ENCODE results near the gene ERCC1. TPM values are rescaled to one million over a fixed set of nuclear protein-coding genes. Genes with fewer than 3 reads are reported as not detected.

The ERCC1 gene
- total RNA-seq (ENCODE audit: low replicate concordance), result 27.5 and 94.3 TPM in 2 replicates

DNA sequence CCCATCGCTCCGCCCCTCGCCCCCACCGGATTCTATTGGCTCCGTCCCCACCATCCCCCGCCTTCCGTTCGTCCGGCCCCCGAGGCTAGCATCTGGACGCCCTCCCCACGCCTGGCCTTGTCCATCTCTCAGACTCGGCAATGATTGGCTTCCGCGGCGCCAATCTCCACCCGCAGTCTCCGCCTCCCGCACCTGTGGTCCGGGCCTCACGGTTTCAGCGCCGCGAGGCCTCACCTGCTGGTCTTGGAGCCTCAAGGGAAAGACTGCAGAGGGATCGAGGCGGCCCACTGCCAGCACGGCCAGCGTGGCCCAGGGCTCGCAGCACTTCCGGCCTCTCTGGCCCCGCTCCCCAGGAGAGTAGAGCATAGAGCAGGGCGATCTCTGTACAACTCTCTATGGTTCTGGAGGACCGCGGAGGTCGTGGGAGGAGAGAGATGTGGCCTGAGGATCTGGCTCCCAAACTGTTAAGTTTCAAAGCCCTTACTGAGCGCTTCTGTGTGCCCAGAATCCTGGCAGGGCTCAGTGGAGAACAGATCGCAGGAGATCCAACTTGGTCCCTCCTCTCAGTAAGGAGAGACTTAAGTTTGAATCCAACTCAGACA lies at the start of gene ERCC1:
Gene ERCC1 (minus strand): TSS at position 329 of the 602 bp plus-strand sequence. CDS start 543 bp downstream, outside the sequence.

DNA sequence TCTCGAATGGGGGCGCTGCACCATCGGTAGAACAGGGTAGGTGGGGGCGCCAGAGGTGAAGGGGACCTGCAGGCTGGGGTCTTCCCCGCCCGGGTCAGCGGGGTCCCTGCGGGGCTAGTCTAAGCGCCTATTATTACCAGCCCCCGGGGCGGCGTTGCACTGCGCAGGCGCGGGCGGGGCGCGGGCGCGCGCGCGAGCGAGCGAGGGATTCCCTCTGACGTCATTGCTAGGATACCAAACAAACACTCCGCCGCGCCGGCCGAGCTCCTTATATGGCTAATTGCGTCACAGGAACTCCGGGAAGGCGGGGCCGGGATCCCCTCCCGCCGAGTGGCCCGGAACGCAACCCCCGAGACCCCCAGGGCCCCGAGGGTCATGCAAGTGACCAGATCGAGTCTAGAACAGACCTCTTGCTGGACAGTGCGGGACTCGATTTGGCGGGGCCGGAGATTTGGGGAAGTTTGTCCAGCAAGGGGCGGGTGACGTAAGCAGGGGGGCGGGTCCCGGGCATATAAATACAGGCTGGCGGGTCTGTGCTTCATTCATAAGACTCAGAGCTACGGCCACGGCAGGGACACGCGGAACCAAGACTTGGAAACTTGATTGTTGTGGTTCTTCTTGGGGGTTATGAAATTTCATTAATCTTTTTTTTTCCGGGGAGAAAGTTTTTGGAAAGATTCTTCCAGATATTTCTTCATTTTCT lies 43.9 kb upstream of the ERCC1 start, which contains the start of gene FOSB:
Gene FOSB (plus strand): TSS at position 541 of the 703 bp plus-strand sequence. CDS start 591 bp downstream, outside the sequence.

DNA sequence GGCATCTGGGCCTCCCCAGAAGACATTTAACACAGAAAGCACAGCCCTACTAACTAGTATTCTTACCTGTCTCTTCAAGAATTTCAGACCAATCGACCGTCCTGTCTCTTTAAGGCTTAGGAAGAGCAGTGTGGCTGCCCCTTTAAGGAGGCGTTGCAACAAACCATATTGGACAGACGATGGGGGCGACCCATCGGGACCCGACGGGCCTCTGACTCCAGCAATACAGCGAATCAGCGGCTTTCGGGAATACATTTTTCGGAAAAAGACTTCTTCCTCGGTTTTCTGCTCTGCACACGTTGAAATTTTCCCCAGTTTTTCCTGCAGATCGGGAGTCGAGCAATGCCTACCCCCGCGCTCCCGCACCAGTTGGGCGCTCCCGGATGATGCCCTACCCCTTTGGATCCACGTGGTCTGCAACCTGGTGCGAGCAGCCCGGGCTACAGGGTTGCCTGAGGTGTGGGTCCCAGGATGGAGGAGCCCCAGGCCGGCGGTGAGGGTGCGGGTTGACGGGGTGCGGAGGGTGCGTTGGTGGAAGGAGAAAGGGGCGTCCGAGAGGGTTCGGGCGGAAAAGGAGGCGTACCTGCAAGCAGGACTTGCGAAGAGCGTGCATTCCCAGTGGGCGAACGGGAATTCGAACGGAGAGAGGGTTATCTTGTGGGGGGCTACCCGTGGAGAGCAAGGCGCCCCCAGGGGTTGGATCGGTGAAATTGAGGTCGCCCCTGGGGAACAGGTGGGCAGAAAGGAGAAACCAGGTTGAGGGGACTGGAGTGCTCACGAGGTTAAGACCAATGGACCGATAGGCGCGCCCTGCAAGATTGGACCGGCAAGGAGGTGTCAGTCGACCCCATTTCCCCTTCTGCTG lies 17.3 kb downstream of the ERCC1 start, which contains the start of gene POLR1G:
Gene POLR1G (plus strand): TSS at position 419 of the 865 bp plus-strand sequence. CDS start 53 bp downstream, at position 472.

DNA sequence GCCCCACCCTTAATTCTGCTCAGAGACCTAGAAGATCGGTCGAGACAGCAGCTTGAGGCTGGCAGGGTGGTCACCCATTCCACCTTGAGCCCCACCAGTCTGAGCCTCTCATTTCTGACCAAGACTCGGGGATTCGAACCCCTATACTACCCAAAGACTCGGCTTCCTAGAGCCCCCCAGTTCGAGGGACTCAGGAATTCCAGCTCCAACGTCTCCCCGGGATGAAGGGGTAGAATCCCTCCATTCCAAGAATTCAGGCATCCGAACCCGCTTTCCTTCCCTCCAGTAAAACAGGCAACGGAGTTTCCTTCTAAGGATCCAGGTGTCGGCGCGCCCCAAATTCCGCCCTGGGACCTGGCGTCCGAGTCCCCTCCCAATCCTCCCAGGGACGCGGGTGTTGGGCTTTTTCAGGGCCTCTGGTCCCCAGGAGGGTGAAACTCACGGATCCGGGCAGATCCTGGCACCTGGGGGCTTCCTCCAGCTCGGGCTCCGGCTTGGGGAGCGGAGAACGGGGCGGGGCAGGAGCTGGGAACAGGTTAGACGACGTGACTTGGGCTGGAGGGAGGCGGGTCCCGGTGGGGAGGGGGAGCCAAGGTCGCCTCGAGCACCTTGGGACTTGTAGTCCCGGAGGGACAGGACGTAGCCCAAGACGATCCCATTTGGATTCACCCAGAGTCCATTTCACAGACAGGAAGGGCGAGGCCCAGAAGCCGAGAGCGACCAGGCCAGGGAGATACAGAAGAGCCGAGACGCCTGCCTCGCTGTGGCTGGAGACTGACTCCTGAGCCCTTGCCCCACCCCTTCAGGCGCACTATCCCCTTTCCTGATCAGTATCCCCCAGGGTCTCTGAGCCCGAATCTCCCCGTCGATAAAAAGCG lies 18.9 kb downstream of the ERCC1 start, which contains the start of gene PPP1R13L:
Gene PPP1R13L (minus strand): TSS at position 513 of the 878 bp plus-strand sequence. CDS start 6,751 bp downstream, outside the sequence.

DNA sequence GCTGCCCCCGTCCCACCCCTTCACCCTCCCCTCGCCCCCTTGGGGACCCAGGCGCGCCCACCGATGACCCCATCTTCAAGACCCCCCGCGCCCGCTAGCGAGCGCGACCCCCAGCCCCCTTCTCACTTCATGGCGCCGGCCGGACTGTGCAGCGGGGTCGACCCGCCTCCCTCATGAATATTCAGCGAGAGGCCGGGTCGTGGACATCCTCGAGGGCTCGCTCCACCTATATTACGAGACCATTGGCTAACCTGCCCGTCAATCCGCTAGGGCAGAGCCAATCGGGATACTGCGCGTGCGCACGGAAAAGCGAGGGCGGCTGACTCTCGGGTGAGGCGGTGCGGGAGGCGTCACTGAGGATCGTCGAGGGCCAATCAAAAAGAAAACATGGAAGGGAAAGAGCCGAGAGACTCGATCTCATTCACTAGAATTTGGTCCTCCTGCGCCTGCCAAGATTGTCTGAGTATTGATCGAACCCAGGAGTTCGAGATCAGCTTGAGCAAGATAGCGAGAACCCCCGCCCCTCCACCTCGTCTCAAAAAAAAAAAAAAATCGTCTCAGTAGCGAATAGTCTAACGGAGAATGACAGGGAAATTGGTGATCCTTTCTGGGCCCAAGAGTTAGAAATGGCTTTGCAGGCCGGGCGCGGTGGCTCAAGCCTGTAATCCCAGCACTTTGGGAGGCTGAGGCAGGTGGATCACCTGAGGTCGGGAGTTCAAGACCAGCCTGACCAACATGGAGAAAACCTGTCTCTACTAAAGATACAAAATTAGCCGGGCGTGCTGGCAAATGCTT lies 53.1 kb downstream of the ERCC1 start, which contains the start of gene ERCC2:
Gene ERCC2 (minus strand): TSS at position 164 of the 795 bp plus-strand sequence. CDS start 33 bp downstream, at position 131.

Other genes with a start within 250 kb of the ERCC1 start
- gene TRAPPC6A, start 245.7 kb downstream of the ERCC1 start, total RNA-seq (ENCODE audit: low replicate concordance), result 11.7 and 18.0 TPM in 2 replicates
- gene BLOC1S3, start 245.1 kb downstream of the ERCC1 start, total RNA-seq (ENCODE audit: low replicate concordance), result 1.1 and 2.0 TPM in 2 replicates
- gene EXOC3L2, start 178.5 kb downstream of the ERCC1 start, total RNA-seq (ENCODE audit: low replicate concordance), result under 0.01 TPM in 1 of 2 replicates, not detected in the other
- 9.1 and 12.3 TPM in 2 replicates for gene MARK4, start 172.6 kb downstream of the ERCC1 start, total RNA-seq (ENCODE audit: low replicate concordance)
- gene CKM, start 101.0 kb downstream of the ERCC1 start, total RNA-seq (ENCODE audit: low replicate concordance), result not detected in 2 replicates
- gene KLC3, start 83.2 kb downstream of the ERCC1 start, total RNA-seq (ENCODE audit: low replicate concordance), result 0.23 TPM in 1 of 2 replicates, not detected in the other
- gene ERCC2, start 53.3 kb downstream of the ERCC1 start, total RNA-seq (ENCODE audit: low replicate concordance), result 20.2 and 21.0 TPM in 2 replicates
- 2.3 and 9.7 TPM in 2 replicates for gene PPP1R13L, start 18.8 kb downstream of the ERCC1 start, total RNA-seq (ENCODE audit: low replicate concordance)
- gene POLR1G, start 17.3 kb downstream of the ERCC1 start, total RNA-seq (ENCODE audit: low replicate concordance), result 2.8 and 7.7 TPM in 2 replicates
- 0.94 and 6.2 TPM in 2 replicates for gene FOSB, start 44.1 kb upstream of the ERCC1 start, total RNA-seq (ENCODE audit: low replicate concordance)
- gene RTN2, start 73.1 kb upstream of the ERCC1 start, total RNA-seq (ENCODE audit: low replicate concordance), result 5.3 and 8.1 TPM in 2 replicates
- 0.35 and 2.6 TPM in 2 replicates for gene PPM1N, start 74.5 kb upstream of the ERCC1 start, total RNA-seq (ENCODE audit: low replicate concordance)
- gene VASP, start 83.6 kb upstream of the ERCC1 start, total RNA-seq (ENCODE audit: low replicate concordance), result 11.2 and 81.0 TPM in 2 replicates
- gene OPA3, start 160.9 kb upstream of the ERCC1 start, total RNA-seq (ENCODE audit: low replicate concordance), result 2.1 and 3.1 TPM in 2 replicates
- gene GPR4, start 178.3 kb upstream of the ERCC1 start, total RNA-seq (ENCODE audit: low replicate concordance), result 0.23 TPM in 1 of 2 replicates, not detected in the other
- 33.4 and 64.9 TPM in 2 replicates for gene EML2, start 215.5 kb upstream of the ERCC1 start, total RNA-seq (ENCODE audit: low replicate concordance)
- 1.8 TPM in 1 of 2 replicates, not detected in the other for gene GIPR, start 244.3 kb upstream of the ERCC1 start, total RNA-seq (ENCODE audit: low replicate concordance)

Measured in smooth muscle cell of the coronary artery (primary cell).